ENCODE data around the gene ANGPT4. TPM values are rescaled to one million over a fixed set of nuclear protein-coding genes. Genes with fewer than 3 reads are reported as not detected.

The ANGPT4 gene
- total and polyA plus RNA-seq, 2 of the 8 experiments (the other 6 are each of a cell fraction or from before 2014, with no cell fraction given), result 0.07 to 0.33 TPM

GRCh38 chr20:860891-861290, 55.2 kb downstream of the ANGPT4 start (continued):
- TF ChIP-seq CHD7 (IDR thresholded peaks at IDR 0.05; ENCODE audit: insufficient replicate concordance, low read length) (no peak), CHD1 (IDR thresholded peaks at IDR 0.05; ENCODE audit: low read depth, low read length) (no peak), CTBP2 (IDR thresholded peaks at IDR 0.05; ENCODE audit: borderline replicate concordance, insufficient read depth, insufficient read length, low read length) (no peak), PHF8 (conservative IDR thresholded peaks at IDR 0.05; ENCODE audit: low read depth, low read length) (no peak)
